Skeletal muscle tissue (tissue), 4 donors: ENCODE data around the gene PTGS2. TPM values are rescaled to one million over a fixed set of nuclear protein-coding genes. Genes with fewer than 3 reads are reported as not detected.
"Not testable (repeated sequence)": the region's sequence is repeated elsewhere in the genome, so short reads cannot be mapped to it uniquely, and the experiment has no call there.

ENCODE experiments used
- H3K27ac ChIP-seq: one replicate; pipeline ENCODE4 v1.7.0; 2013; ENCODE audit warnings: mild to moderate bottlenecking, low read depth, low read length, inconsistent platforms
- H3K27me3 ChIP-seq, 3 donors: one replicate each; pipeline ENCODE4 v1.7.0; 2013; ENCODE audit warnings: low read length in 3 of 3; ENCODE audit not compliant: control insufficient read depth in 3 of 3, insufficient read depth in 3 of 3
- H3K36me3 ChIP-seq, 3 donors: one replicate each; pipeline ENCODE4 v1.7.0; 2013; ENCODE audit warnings: low read length in 3 of 3; ENCODE audit not compliant: control insufficient read depth in 3 of 3, insufficient read depth in 3 of 3
- H3K4me1 ChIP-seq, 3 donors: one replicate each; pipeline ENCODE4 v1.7.0; 2013; ENCODE audit warnings: low read length in 3 of 3, mild to moderate bottlenecking in 3 of 3; ENCODE audit not compliant: control insufficient read depth in 3 of 3, insufficient read depth in 3 of 3
- H3K4me3 ChIP-seq, 3 donors: one replicate each; pipeline ENCODE4 v1.7.0; 2013; ENCODE audit warnings: low read length in 3 of 3
- H3K9ac ChIP-seq, 3 donors: one replicate each; pipeline ENCODE4 v1.7.0; 2013; ENCODE audit warnings: low read length in 3 of 3, mild to moderate bottlenecking in 3 of 3, moderate library complexity in 2 of 3, low read depth in 1 of 3
- H3K9me3 ChIP-seq, 3 donors: one replicate each; pipeline ENCODE4 v1.7.0; 2013; ENCODE audit warnings: low read length in 3 of 3; ENCODE audit not compliant: control insufficient read depth in 3 of 3
- total RNA-seq: library from RNA; depleted of rRNA; stranded (reverse); fragments of >200 nt; gene quantifications from one replicate; pipeline ENCODE4 v1.2.3, GENCODE V29; 2014
- donor health status: Osteomylitis.

PTGS2 gene
- total RNA-seq, 1 donor from 2014 or later: 1.0 TPM

DNA sequence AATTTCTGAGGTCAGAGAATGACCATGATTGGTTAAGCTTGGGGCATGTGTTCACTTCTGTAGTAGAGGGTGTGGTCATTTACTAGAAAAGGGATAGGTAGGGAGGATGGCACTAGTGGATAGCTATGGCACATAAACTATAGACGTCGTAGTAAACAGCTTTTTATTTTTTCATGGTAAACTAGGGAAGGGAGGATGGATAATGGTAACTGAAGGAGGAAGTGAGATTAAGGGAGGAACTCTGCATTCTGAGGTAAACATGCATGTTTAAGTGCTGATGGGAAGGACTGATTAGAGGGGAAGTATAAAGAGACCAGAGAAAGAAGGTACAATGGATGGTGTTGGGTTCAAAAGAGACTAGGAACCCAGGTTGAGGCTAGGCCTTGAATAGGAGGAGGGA lies 26.9 kb downstream of the PTGS2 start:
- no peak overlapping the region for H3K27ac ChIP-seq

DNA sequence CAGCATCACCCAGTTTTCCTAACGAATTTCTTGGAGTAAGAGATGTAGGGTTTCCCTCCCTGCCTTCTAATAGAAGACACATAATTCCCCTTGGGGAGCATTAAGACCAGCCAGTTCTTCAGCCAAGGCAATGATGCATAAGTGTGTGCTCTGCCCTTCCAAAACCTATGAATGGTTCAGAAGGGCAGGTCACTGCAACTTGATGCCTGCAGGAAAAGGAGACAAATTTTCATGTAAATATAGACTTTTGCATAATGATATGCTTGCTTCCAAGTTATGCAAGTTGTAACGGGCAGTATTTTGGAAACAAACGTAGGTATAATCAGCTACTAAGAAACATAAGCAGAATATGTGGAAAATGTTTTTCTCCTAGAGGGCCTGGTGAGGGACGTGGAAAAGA lies 31.6 kb downstream of the PTGS2 start:
- no peaks in the 10 kb centered on the region for H3K27me3 ChIP-seq
- no peaks in the 10 kb centered on the region for H3K36me3 ChIP-seq
- no peak overlapping the region for H3K4me3 ChIP-seq
- no peaks in the 10 kb centered on the region for H3K9me3 ChIP-seq
- no peak overlapping the region for H3K27ac ChIP-seq
- no peaks in the 10 kb centered on the region for H3K4me1 ChIP-seq
- no peak overlapping the region for H3K9ac ChIP-seq

More for the DNA sequence above, 26.9 kb downstream of the PTGS2 start:
- no peaks in the 10 kb centered on the region for H3K27me3 ChIP-seq
- no peak overlapping the region for H3K9ac ChIP-seq
- no peak overlapping the region for H3K4me3 ChIP-seq
- no peaks in the 10 kb centered on the region for H3K36me3 ChIP-seq
- no peaks in the 10 kb centered on the region for H3K4me1 ChIP-seq
- H3K9me3 ChIP-seq: no peaks in the 10 kb centered on the region

DNA sequence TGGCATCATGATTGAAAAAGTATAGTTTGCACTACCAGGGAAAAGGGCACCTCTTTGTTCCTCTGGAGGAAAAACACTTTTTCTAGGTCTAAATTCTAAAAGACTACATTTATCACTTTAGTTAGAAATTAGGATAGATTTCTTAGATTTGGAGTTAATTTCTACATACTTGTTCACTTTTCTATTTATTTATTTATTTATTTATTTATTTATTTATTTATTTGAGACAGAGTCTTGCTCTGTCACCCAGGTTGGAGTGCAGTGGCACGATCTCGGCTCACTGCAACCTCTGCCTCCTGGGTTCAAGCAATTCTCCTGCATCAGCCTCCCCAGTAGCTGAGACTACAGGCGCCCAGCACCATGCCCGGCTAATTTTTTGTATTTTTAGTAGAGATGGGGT lies 32.2 kb downstream of the PTGS2 start:
- not testable (repeated sequence) for H3K36me3 ChIP-seq, H3K4me3 ChIP-seq, H3K4me1 ChIP-seq, H3K9ac ChIP-seq, H3K27me3 ChIP-seq, H3K27ac ChIP-seq, H3K9me3 ChIP-seq

DNA sequence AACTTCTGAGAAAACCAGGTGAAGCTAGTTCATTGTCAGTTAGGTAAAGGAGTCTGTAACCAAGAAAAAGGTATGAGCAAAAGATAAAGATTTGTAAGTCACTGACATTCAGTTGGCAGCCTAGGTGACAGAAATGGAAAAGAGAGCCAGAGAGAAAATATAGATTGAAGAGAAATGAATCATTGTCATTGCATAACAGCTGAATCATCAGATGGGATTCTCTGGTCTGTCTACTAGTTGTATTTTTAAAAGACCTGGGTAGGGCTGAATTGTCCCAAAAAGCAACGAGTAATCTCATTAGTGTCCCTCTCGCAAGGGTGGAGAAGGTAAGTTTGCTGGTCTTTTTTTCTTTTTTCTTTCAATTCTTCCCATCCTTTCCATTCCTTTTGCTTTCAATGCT lies 36.6 kb downstream of the PTGS2 start:
- Histone ChIP-seq H3K27ac (no peak overlapping the region), H3K36me3 (no peaks in the 10 kb centered on the region), H3K27me3 (no peaks in the 10 kb centered on the region)

DNA sequence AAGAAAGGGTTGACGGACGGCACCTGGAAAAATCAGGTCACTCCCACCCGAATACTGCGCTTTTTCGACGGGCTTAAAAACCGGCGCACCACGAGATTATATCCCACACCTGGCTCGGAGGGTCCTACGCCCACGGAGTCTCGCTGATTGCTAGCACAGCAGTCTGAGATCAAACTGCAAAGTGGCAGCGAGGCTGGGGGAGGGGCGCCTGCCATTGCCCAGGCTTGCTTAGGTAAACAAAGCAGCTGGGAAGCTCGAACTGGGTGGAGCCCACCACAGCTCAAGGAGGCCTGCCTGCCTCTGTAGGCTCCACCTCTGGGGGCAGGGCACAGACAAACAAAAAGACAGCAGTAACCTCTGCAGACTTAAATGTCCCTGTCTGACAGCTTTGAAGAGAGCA lies 42.7 kb downstream of the PTGS2 start:
- H3K27ac ChIP-seq, H3K9ac ChIP-seq, H3K27me3 ChIP-seq, H3K36me3 ChIP-seq, H3K4me3 ChIP-seq, H3K9me3 ChIP-seq, H3K4me1 ChIP-seq: not testable (repeated sequence)

More for the DNA sequence above, 36.6 kb downstream of the PTGS2 start:
- Histone ChIP-seq H3K4me3 (no peak overlapping the region), H3K4me1 (no peaks in the 10 kb centered on the region), H3K9ac (no peak overlapping the region), H3K9me3 (no peaks in the 10 kb centered on the region)

DNA sequence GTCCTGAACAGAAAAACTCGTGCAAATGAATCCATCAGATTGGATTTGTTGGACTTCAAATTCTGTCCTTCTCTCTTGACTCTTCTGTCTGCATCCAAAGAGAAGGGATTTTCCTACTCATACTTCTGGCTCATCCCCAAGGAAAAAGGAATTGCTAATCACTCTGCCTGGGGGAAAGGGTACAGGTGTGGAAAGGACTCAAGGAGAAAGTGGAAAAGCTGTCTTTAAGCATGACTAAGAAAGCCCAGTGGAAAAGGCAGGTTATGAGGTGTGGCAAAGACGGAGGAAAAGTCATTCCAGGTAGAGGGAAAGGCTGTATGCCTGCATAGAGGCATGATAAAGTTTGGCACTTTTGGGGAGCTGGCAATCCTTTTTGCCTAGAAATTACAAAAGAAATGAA lies 43.4 kb downstream of the PTGS2 start:
- Histone ChIP-seq H3K4me1 (no peaks in the 10 kb centered on the region), H3K9me3 (no peaks in the 10 kb centered on the region), H3K27ac (no peak overlapping the region), H3K36me3 (no peaks in the 10 kb centered on the region), H3K4me3 (no peak overlapping the region), H3K27me3 (no peaks in the 10 kb centered on the region), H3K9ac (no peak overlapping the region)

DNA sequence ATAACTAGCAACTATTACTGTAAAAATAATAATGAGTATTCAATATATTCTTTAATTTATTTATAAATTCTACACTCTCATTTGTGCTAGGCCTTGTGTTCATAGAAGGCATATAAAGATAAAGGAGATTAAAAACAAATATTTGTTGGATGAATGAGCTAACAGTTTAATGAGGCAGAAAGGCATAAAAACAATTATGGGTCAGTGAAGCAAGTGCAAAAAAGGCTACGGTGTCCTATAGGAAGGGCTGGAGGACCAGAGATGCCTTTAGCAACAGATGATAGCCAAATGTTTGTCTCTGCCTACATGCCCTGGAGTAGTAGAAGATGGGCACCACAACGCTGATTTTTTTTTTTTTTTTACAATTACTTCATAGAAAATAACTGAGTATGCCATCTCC lies 45.7 kb downstream of the PTGS2 start:
- Histone ChIP-seq H3K27me3 (no peaks in the 10 kb centered on the region), H3K4me1 (no peaks in the 10 kb centered on the region), H3K9ac (no peak overlapping the region), H3K27ac (no peak overlapping the region), H3K4me3 (no peak overlapping the region), H3K9me3 (no peaks in the 10 kb centered on the region), H3K36me3 (no peaks in the 10 kb centered on the region)

DNA sequence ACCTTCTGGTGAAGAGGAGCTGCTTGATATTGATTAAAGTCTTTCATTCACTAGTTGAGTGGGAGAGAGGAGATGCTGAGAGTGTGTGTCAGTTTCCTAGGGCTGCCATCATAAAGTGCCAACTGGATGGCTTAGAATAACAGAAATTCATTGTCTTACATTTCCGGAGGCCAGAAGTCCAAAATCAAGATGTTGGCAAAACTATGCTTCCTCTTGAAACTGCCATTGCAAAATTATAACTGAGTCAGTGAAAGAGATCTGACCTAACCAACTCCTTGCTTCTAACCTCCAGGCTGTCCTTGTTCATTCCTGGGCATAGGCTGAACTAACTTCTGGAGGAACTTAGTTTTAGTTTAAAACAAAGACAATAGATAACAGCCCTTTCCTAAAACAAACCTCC lies 47.1 kb downstream of the PTGS2 start:
- no peaks in the 10 kb centered on the region for H3K4me1 ChIP-seq
- no peak overlapping the region for H3K27ac ChIP-seq

DNA sequence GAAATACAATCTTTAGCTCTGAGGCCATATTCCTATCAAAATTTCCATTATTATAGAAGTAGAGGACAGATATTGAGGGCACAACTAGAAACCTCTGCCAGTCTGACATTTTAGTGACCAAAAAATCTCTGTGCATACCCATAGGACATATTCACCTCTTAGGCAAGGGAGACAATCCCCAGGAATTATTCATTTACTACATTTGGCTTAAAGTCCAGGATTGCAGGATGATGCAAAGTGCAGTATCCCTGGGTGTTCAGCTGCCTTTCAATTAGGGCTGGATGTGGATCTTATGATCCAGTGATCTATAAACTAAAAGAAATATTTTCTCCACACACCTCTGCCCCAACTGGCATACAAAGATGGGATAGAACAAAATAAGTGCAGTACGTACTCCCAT lies 50.9 kb downstream of the PTGS2 start:
- Histone ChIP-seq H3K9me3 (no peaks in the 10 kb centered on the region), H3K4me3 (no peak overlapping the region), H3K4me1 (no peaks in the 10 kb centered on the region), H3K27me3 (no peaks in the 10 kb centered on the region), H3K36me3 (no peaks in the 10 kb centered on the region), H3K9ac (no peak overlapping the region), H3K27ac (no peak overlapping the region)

More for the DNA sequence above, 47.1 kb downstream of the PTGS2 start:
- no peak overlapping the region for H3K4me3 ChIP-seq
- no peak overlapping the region for H3K9ac ChIP-seq
- no peaks in the 10 kb centered on the region for H3K27me3 ChIP-seq
- H3K36me3 ChIP-seq: no peaks in the 10 kb centered on the region
- H3K9me3 ChIP-seq: no peaks in the 10 kb centered on the region

DNA sequence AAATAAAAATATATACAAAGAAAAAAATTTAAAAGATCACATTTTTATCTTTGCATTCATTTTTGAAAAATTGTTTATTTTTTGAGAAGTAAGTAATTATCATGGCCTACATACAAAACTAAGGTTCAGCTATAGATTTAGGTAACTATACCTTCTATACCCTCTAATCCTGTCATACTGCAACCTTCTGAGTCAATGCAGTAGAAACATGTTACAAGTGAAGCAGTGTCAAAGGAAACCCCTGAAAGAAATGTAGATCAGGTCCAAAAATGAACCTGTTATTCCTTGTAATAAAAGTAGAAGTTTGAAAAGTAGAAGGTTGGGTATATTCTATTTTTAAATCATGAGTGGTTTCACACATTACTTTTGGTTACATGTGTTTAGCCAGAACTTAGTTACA lies 51.3 kb downstream of the PTGS2 start:
- H3K9ac ChIP-seq: no peak overlapping the region
- no peaks in the 10 kb centered on the region for H3K4me1 ChIP-seq
- H3K36me3 ChIP-seq: no peaks in the 10 kb centered on the region
- no peaks in the 10 kb centered on the region for H3K9me3 ChIP-seq
- no peak overlapping the region for H3K27ac ChIP-seq
- H3K27me3 ChIP-seq: no peaks in the 10 kb centered on the region
- no peak overlapping the region for H3K4me3 ChIP-seq

DNA sequence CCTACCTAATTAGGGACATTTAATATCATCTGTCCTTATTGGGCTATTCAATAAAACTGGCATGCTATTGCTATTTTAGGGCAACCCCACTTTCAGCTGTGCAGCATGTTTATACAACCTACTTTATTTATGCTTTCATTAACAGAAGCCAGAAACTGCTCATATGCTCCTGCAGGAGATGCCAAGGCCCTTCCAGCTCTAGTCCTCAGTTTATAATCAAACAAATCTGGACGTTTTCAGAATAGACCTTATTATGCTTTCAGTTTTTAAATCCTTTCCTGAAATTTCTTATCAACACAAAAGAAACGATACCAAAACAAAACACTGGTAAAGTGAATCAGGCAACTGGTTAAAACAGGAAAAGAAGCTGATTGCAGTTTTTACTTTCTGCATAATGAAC lies 53.2 kb downstream of the PTGS2 start:
- Histone ChIP-seq H3K36me3 (no peaks in the 10 kb centered on the region), H3K27ac (no peak overlapping the region), H3K27me3 (no peaks in the 10 kb centered on the region), H3K9ac (no peak overlapping the region), H3K4me1 (no peaks in the 10 kb centered on the region), H3K4me3 (no peak overlapping the region), H3K9me3 (no peaks in the 10 kb centered on the region)
